ENCODE measurements around the gene PSMG1. TPM values are rescaled to one million over a fixed set of nuclear protein-coding genes. Genes with fewer than 3 reads are reported as not detected.

Gene PSMG1
- total and polyA plus RNA-seq, 7 experiments from 2014 or later, result 9.8 to 62.5 (median 17.1) TPM

GRCh38 chr21:39149882-39150281 is 33.4 kb downstream of the PSMG1 start:
- H3K4me3 Mint-ChIP-seq, result no peak overlapping the region
- Histone ChIP-seq H3K4me1 (ENCODE audit: control insufficient read depth in 2 of 2, insufficient read depth in 2 of 2, low read length in 2 of 2) (no peaks in the 10 kb centered on the region), H3K27ac (ENCODE audit: low read depth, low read length) (no peak overlapping the region), H3K4me3 (ENCODE audit: low read length) (no peak overlapping the region), H3K27me3 (ENCODE audit: control insufficient read depth in 2 of 2, insufficient read depth in 2 of 2, low read length in 2 of 2) (no peaks in the 10 kb centered on the region), H3K36me3 (ENCODE audit: control insufficient read depth in 2 of 3, insufficient read depth in 3 of 3, low read length in 3 of 3) (no peaks in the 10 kb centered on the region), H3K9me3 (ENCODE audit: control insufficient read depth in 2 of 3, low read length in 3 of 3) (no peaks in the 10 kb centered on the region)
- DNase-seq (no peak), ATAC-seq (no peak)
- H3K36me3 Mint-ChIP-seq, result no peaks in the 10 kb centered on the region
- ChIA-PET CTCF (interaction anchor here (1.1 kb wide), 1 partner anchor 12 kb away, joined by 3 read pairs; no protein-coding TSS in a partner anchor), POLR2A (no interaction called here)
- H3K4me1 Mint-ChIP-seq, result no peaks in the 10 kb centered on the region
- intact Hi-C loops (cut with micrococcal nuclease), result no loop called here
- H3K9me3 Mint-ChIP-seq, result peaks cover 0 to 3% (median 0%) of the 10 kb centered on the region in 11 donors
- no peak overlapping the region for H3K27ac Mint-ChIP-seq
- H3K27me3 Mint-ChIP-seq, result peaks cover 0 to 14% (median 4%) of the 10 kb centered on the region in 5 donors

- Histone ChIP-seq H3K27ac (ENCODE audit: low read depth, low read length) (no peak overlapping the region), H3K4me1 (ENCODE audit: control insufficient read depth in 2 of 2, insufficient read depth in 2 of 2, low read length in 2 of 2) (no peaks in the 10 kb centered on the region), H3K9me3 (ENCODE audit: control insufficient read depth in 2 of 3, low read length in 3 of 3) (no peaks in the 10 kb centered on the region), H3K27me3 (ENCODE audit: control insufficient read depth in 2 of 2, insufficient read depth in 2 of 2, low read length in 2 of 2) (no peaks in the 10 kb centered on the region), H3K36me3 (ENCODE audit: control insufficient read depth in 2 of 3, insufficient read depth in 3 of 3, low read length in 3 of 3) (no peaks in the 10 kb centered on the region), H3K4me3 (ENCODE audit: low read length) (no peak overlapping the region)
- DNase-seq, result no peak
- ChIA-PET CTCF (no interaction called here), POLR2A (no interaction called here)
- intact Hi-C loops (cut with micrococcal nuclease), result no loop called here
- H3K36me3 Mint-ChIP-seq, result no peaks in the 10 kb centered on the region
- no peak overlapping the region for H3K4me3 Mint-ChIP-seq
- peaks cover 0 to 5% (median 0%) of the 10 kb centered on the region in 11 donors for H3K9me3 Mint-ChIP-seq
- H3K27ac Mint-ChIP-seq, result peak overlapping the region in 1 of 9 donors; percentile 66
- H3K4me1 Mint-ChIP-seq, result no peaks in the 10 kb centered on the region
- peaks cover 0 to 14% (median 4%) of the 10 kb centered on the region in 5 donors for H3K27me3 Mint-ChIP-seq
- ATAC-seq, result no peak
Observed at GRCh38 chr21:39148975-39149374, 34.3 kb downstream of the PSMG1 start.

- Histone ChIP-seq H3K4me3 (ENCODE audit: low read length) (no peak overlapping the region), H3K27me3 (ENCODE audit: control insufficient read depth in 2 of 2, insufficient read depth in 2 of 2, low read length in 2 of 2) (no peaks in the 10 kb centered on the region), H3K36me3 (ENCODE audit: control insufficient read depth in 2 of 3, insufficient read depth in 3 of 3, low read length in 3 of 3) (no peaks in the 10 kb centered on the region), H3K27ac (ENCODE audit: low read depth, low read length) (no peak overlapping the region), H3K9me3 (ENCODE audit: control insufficient read depth in 2 of 3, low read length in 3 of 3) (no peaks in the 10 kb centered on the region), H3K4me1 (ENCODE audit: control insufficient read depth in 2 of 2, insufficient read depth in 2 of 2, low read length in 2 of 2) (no peaks in the 10 kb centered on the region)
- Mint-ChIP-seq H3K4me3 (no peak overlapping the region), H3K27ac (no peak overlapping the region), H3K27me3 (peaks cover 0 to 8% (median 0%) of the 10 kb centered on the region in 5 donors), H3K9me3 (peaks cover 0 to 7% (median 0%) of the 10 kb centered on the region in 11 donors), H3K4me1 (peaks cover 0 to 2% (median 0%) of the 10 kb centered on the region in 7 donors), H3K36me3 (no peaks in the 10 kb centered on the region)
- ChIA-PET CTCF (no interaction called here), POLR2A (no interaction called here)
- ATAC-seq (no peak), DNase-seq (no peak)
- intact Hi-C loops (cut with micrococcal nuclease), result no loop called here
Observed at GRCh38 chr21:39144191-39144590, 39.1 kb downstream of the PSMG1 start.

- Histone ChIP-seq H3K27me3 (ENCODE audit: control insufficient read depth in 2 of 2, insufficient read depth in 2 of 2, low read length in 2 of 2) (no peaks in the 10 kb centered on the region), H3K36me3 (ENCODE audit: control insufficient read depth in 2 of 3, insufficient read depth in 3 of 3, low read length in 3 of 3) (no peaks in the 10 kb centered on the region), H3K4me1 (ENCODE audit: control insufficient read depth in 2 of 2, insufficient read depth in 2 of 2, low read length in 2 of 2) (no peaks in the 10 kb centered on the region), H3K9me3 (ENCODE audit: control insufficient read depth in 2 of 3, low read length in 3 of 3) (no peaks in the 10 kb centered on the region), H3K4me3 (ENCODE audit: low read length) (no peak overlapping the region), H3K27ac (ENCODE audit: low read depth, low read length) (no peak overlapping the region)
- ATAC-seq (no peak), DNase-seq (no peak)
- ChIA-PET CTCF (no interaction called here), POLR2A (no interaction called here)
- no peak overlapping the region for H3K27ac Mint-ChIP-seq
- H3K4me3 Mint-ChIP-seq, result no peak overlapping the region
- H3K4me1 Mint-ChIP-seq, result peaks cover 0 to 2% (median 0%) of the 10 kb centered on the region in 7 donors
- peaks cover 0 to 7% (median 0%) of the 10 kb centered on the region in 11 donors for H3K9me3 Mint-ChIP-seq
- intact Hi-C loops (cut with micrococcal nuclease), result no loop called here
- peaks cover 0 to 4% (median 0%) of the 10 kb centered on the region in 5 donors for H3K27me3 Mint-ChIP-seq
- no peaks in the 10 kb centered on the region for H3K36me3 Mint-ChIP-seq
Observed at GRCh38 chr21:39142972-39143371, 40.3 kb downstream of the PSMG1 start.

GRCh38 chr21:39141502-39141901 is 41.7 kb downstream of the PSMG1 start:
- peaks cover 0 to 2% (median 0%) of the 10 kb centered on the region in 5 donors for H3K27me3 Mint-ChIP-seq
- H3K4me3 Mint-ChIP-seq, result no peak overlapping the region
- no peaks in the 10 kb centered on the region for H3K9me3 ChIP-seq (ENCODE audit: control insufficient read depth in 2 of 3, low read length in 3 of 3)
- peaks cover 0 to 7% (median 0%) of the 10 kb centered on the region in 11 donors for H3K9me3 Mint-ChIP-seq
- intact Hi-C loops (cut with micrococcal nuclease), result no loop called here
- POLR2A ChIA-PET, result no interaction called here
- H3K4me1 ChIP-seq (ENCODE audit: control insufficient read depth in 2 of 2, insufficient read depth in 2 of 2, low read length in 2 of 2), result no peaks in the 10 kb centered on the region
- no peaks in the 10 kb centered on the region for H3K36me3 Mint-ChIP-seq
- no peak for DNase-seq
- no peak for ATAC-seq
- CTCF ChIA-PET, result no interaction called here
- no peak overlapping the region for H3K4me3 ChIP-seq (ENCODE audit: low read length)
- H3K27ac Mint-ChIP-seq, result no peak overlapping the region
- H3K27me3 ChIP-seq (ENCODE audit: control insufficient read depth in 2 of 2, insufficient read depth in 2 of 2, low read length in 2 of 2), result no peaks in the 10 kb centered on the region
- no peak overlapping the region for H3K27ac ChIP-seq (ENCODE audit: low read depth, low read length)
- H3K4me1 Mint-ChIP-seq, result peaks cover 0 to 2% (median 0%) of the 10 kb centered on the region in 7 donors
- no peaks in the 10 kb centered on the region for H3K36me3 ChIP-seq (ENCODE audit: control insufficient read depth in 2 of 3, insufficient read depth in 3 of 3, low read length in 3 of 3)

- POLR2A ChIA-PET, result interaction anchor here (0.8 kb wide), 1 partner anchor 387 kb away, joined by 3 read pairs; no protein-coding TSS in a partner anchor
- no peaks in the 10 kb centered on the region for H3K9me3 ChIP-seq (ENCODE audit: control insufficient read depth in 2 of 3, low read length in 3 of 3)
- H3K27ac ChIP-seq (ENCODE audit: low read depth, low read length), result no peak overlapping the region
- CTCF ChIA-PET, result interaction anchor here (0.7 to 0.9 kb wide), 2 partner anchors 13 to 336 kb away, joined by 3 read pairs; no protein-coding TSS in a partner anchor
- Mint-ChIP-seq H3K36me3 (no peaks in the 10 kb centered on the region), H3K9me3 (no peaks in the 10 kb centered on the region), H3K27me3 (peaks cover 0 to 4% (median 0%) of the 10 kb centered on the region in 5 donors), H3K27ac (no peak overlapping the region), H3K4me3 (no peak overlapping the region), H3K4me1 (no peaks in the 10 kb centered on the region)
- H3K4me1 ChIP-seq (ENCODE audit: control insufficient read depth in 2 of 2, insufficient read depth in 2 of 2, low read length in 2 of 2), result no peaks in the 10 kb centered on the region
- intact Hi-C loops (cut with micrococcal nuclease), result loop anchor here (1.0 kb wide), 4 partner anchors 332 to 632 kb away; partner anchors contain the start of gene ETS2 (in 1 of the 2)
- no peaks in the 10 kb centered on the region for H3K27me3 ChIP-seq (ENCODE audit: control insufficient read depth in 2 of 2, insufficient read depth in 2 of 2, low read length in 2 of 2)
- DNase-seq, result no peak
- H3K36me3 ChIP-seq (ENCODE audit: control insufficient read depth in 2 of 3, insufficient read depth in 3 of 3, low read length in 3 of 3), result no peaks in the 10 kb centered on the region
- ATAC-seq, result no peak
- H3K4me3 ChIP-seq (ENCODE audit: low read length), result no peak overlapping the region
Observed at GRCh38 chr21:39137248-39138178, 45.7 kb downstream of the PSMG1 start.

Measured in naive thymus-derived CD4-positive, alpha-beta T cell (primary cell).